LNCAP (cell line): ENCODE measurements around the gene REEP3.

Experiments
- CTCF ChIP-seq: fragments of 450-650 bp; IDR thresholded peaks from 2 replicates; pipeline ENCODE4 v1.5.1; 2017; ENCODE audit warnings: mild to moderate bottlenecking

Gene REEP3

GRCh38 chr10:63542835-63543575 is 21.8 kb downstream of the REEP3 start:
- TF ChIP-seq CTCF = no peak

GRCh38 chr10:63543576-63543962 is 22.4 kb downstream of the REEP3 start:
- no peak for TF ChIP-seq CTCF

- no peak for TF ChIP-seq CTCF
Observed at GRCh38 chr10:63544418-63544817, 23.2 kb downstream of the REEP3 start.

DNA sequence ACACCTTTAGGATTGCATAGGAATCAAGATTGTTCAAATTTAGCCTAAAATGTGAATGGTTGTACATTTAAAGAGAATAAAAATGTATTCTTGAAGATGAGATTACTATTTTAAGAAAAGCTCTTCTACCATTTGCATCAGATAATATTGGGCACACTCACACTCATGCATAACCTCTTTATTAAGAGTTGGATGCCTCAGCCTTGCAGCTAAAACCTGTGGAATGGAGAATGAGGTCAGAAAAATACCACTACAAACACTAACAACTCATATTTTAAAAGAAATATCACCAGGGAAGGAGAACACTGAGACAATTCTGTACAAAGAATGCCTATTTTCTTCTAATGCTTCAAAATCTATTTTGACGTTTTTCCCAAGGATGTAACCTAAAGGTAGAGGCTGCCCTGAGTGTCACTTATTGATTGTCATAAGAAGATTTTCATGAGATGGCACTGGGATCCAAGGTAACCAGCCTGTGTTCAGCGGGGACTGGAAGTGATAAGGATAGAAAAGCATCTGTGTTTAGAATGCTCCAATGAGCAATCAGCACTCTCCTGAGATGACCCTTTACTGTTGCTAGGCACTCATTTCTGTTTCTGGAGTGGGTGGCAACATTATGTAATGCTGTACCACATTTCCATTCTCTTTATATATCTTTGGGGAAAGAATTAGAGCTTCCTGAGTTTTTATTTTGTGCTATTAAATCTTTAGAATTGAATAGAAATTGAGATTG is 26.6 kb downstream of the REEP3 start:
- TF ChIP-seq CTCF = no peak

DNA sequence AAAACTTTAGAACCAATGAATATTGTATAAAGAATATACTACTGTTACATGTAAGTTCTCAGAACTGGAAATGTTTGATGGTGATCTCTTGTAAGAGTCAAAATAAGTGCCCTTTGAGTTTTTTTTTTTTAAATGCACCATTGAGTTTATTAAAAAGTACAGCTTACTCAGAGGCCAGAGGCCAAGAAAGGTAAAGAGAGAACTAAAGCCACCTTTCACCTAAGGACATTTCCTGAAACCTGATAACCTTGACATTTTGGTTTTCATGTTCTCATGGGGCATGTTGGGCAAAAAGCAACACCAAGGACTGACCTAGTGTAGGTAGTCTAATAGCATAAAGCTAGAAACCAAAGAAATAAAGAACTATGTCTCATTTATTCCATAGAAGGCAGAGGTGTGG is 27.7 kb downstream of the REEP3 start:
- no peak for TF ChIP-seq CTCF

- TF ChIP-seq CTCF = no peak
Observed at GRCh38 chr10:63549810-63550209, 28.6 kb downstream of the REEP3 start.

GRCh38 chr10:63553031-63553430 is 31.8 kb downstream of the REEP3 start:
- TF ChIP-seq CTCF = no peak
